HK-2 (cell line): ENCODE results near the gene CISD1.
"Not testable (repeated sequence)": the region's sequence is repeated elsewhere in the genome, so short reads cannot be mapped to it uniquely, and the experiment has no call there.

Source experiments
- DNase-seq: peaks from one replicate; pipeline ENCODE4 v3.0.0-alpha.2; 2018; ENCODE audit not compliant: unreplicated experiment

CISD1 gene

DNA sequence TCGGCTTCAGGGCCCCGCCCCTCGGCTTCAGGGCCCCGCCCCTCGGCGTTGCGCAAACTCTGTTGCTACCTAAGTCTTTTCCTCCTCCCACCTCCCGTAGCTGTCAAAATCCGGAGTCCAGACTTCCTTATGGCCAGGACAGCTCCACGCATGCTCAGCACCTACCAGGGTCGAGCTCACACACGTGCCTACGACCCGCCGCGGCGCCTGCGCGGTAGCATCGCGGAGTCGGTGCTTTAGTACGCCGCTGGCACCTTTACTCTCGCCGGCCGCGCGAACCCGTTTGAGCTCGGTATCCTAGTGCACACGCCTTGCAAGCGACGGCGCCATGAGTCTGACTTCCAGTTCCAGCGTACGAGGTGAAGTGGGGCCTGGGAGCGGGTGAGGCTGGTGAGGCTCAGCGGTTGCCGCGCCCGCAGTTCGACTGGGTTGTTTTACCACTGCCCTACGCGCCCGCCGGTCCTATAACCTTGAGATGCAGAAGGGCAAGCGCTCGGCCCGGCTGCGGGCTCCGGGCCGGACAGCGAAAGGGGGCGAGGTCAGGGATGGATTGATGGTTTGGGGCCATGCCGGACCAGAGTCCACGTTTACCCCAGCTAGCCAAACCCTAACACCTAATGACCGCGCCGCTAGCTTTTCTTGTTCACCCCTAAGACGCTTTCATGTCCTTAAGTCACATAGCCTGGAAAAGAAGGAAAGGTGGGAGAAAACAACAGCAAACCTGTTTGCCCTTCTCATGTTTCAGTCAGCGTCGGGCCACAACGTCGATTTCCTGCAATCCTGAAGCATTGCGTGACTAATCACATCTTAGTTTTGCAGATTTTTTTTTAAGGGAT is at the start of gene CISD1:
Gene CISD1, plus strand, starts transcription at position 217 of the 836 bp plus-strand sequence. Its CDS starts 112 bp downstream, at position 329.
- DNase-seq = peak; percentile 98

DNA sequence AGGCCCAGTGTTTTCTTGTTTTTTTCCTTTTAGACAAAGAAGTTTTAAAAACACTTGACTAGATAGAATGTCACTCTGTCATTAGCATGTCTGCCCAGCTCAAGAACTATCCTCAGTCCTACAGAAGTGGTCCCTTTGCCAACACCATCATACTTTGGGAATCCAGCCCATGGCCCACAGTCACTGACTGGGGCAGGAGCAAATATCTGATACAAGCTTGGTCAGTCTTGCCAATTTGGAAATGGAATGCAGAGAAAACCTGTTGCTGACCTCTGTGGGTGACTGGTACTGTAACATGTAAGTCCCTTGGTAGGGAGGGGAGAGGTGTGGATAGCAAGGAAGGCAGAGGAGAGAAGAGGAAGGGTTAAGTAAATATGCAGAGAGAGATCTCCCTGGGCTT is 49.1 kb upstream of the CISD1 start:
- no peak for DNase-seq

DNA sequence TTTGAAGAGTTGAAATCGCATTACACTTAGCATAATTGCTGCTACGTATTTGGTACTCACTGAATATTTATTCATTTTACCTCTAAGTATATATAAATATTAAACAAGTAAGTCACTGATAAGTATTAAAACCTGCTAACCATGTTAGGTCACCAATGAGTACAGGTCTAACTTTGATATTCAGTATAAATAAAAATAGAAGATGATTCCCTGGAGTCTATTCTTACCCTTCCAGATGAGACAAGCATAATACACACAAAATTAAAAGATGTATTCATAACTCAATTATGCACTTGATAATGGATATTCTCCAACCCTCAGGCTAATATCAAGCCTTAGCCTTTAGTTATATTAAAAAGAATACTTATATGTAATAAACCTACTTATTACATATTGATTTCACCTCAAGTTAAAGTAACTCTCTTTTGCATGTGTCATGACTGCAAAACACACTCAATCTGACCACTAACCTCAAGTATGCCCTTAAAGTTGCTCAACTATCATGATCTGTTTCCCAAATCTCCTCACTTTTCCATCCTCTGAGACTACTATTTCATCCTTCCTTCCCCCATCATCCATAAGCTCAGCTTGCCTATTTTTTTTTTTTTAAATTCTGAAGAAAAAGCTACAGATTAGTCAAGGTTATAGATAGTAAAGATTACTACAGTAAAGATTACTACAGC is 48.1 kb upstream of the CISD1 start:
- no peak for DNase-seq

DNA sequence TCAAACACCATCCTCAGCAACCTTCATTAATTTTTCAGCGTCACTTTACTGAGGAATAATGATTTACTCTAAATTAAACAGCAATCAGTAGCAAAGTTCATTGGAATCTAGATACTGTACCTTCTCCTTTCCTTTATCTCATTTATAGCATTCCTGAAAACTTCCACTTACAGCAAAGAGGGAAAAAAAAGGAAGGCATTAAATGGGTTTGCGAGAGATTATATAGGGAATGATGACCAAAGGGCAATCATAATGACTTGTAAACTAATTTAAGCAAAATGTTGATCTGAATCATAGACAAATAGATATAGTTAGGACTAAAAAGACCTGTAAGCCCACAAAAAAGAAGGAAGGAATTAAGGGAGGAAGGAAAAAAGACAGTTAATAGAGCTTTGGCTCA is 43.3 kb upstream of the CISD1 start:
- no peak for DNase-seq

DNA sequence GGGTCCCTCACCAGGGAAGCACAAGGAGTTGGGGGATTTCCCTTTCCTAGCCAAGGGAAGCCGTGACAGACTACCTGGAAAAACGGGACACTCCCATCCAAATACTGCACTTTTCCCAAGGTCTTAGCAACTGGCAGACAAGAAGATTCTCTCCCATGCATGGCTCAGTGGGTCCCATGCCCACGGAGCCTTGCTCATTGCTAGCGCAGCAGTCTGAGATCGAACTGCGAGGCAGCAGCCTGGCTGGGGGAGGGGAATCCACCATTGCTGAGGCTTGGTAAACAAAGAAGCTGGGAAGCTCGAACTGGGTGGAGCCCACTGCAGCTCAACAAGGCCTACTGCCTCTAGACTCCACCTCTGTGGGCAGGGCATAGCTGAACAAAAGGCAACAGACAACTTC is 39.1 kb upstream of the CISD1 start:
- DNase-seq = not testable (repeated sequence)

DNA sequence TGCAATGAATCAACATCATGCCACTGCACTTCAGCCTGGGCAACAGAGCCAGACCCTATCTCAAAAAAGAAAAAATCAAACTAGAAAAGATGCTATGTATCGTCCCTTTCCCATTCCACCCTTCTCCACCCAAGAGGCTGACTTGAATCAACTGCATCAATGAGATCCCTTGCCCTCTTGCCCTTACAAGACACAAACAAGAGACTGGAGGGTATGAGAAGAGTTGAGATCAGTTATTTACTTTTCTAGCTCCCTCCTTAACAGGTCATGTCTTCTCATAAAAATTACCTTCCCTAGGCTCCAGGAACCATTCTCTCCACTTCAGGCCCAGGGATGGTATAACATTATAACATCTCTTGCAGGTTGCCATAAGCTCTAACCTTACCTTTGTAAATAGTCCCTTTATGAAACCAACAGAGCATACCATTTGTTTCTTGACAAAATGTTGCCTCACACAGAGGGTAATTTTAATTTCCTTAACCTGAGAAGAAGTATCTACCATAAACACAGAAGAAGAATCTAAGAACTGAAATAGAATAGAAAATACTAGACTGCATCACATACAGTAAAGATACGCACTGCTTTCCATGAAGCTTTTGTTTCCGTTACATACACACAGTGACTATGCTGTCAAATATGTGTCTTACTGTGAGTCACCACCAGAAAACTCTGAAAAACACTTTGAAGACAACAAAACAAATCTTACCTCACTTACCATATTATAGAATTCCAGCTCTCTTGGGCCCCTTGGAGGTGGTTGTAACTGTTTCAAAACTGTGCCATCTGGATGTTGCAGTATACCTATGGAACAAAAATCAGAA is 31.7 kb upstream of the CISD1 start:
- no peak for DNase-seq

DNA sequence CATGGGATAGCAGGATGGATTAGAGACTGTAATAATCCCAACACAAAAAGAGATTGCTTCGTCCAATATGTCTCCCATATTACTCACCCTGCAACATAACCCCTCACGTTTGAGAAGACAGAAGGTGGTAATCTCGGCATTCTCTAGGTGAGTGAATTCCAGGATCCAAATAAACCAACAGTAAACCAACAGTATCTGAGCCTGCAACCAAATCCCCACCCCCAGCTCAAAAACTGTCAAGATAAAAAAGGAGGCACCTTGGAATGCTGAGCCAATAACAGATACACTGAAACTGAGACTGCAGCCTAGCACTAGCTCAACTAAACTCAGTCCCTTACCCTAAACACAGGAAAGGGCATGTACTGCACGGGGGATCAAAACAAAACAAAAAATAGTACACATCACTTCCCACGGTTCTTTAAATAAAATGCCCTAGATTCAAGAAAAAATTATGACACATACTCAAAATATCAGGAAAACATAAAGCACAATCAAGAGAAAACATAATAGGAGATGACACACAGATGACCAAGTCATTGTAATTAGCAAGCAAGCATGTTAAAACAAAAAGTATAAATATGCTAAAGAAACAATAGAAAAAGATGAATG is 29.3 kb upstream of the CISD1 start:
- no peak for DNase-seq

DNA sequence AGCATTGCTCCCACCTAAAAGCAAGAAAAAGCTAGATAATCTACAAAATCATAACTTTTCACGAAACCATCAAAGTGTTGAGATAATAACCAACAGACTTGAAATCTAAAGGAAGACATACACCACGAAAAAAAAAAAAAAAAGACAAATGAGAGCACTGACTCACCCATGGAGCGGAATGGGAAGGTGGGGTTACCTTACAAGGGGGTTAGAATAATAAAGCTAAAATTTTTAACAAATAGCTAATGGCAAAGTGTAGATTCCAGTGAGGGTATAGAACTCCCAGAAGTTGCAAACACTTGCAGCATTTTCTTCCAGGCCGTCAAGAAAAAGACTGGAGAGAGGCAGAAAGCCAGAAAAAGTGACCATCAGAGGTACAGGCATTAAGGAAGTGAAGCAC is 28.4 kb upstream of the CISD1 start:
- no peak for DNase-seq

DNA sequence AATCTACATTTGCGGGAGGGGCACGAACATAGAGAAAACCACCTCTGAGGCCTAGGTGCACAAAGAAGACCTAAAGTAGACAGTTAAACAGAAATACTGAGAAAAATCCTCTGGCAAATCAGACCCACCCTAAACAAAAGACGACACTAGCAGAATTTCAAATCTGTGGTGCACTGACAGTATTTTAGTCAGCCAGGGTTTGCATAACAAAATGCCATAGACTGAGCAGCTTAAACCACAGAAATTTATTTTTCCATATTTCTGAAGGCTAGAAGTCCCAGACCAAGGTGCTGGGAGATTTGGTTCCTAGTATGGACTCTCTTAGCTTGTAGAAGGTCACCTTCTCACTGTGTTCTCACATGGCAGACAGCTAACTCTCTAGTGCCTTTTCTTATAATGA is 27.6 kb upstream of the CISD1 start:
- DNase-seq = no peak

DNA sequence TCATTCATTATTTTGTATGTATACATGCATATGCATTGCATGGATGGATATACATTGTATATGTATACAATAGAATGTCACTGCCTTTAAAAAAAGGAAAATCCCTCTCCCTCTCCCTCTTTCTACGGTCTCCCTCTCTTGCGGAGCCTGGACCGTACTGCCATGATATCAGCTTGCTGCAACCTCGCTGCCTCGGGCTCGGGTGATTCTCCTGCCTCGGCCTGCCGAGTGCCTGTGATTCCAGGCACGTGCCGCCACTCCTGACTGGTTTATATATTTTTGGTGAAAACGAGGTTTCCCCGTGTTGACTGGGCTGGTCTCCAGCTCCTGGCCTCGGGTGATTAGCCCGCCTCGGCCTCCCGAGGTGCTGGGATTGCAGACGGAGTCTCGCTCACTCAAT is 25.7 kb upstream of the CISD1 start:
- no peak for DNase-seq

DNA sequence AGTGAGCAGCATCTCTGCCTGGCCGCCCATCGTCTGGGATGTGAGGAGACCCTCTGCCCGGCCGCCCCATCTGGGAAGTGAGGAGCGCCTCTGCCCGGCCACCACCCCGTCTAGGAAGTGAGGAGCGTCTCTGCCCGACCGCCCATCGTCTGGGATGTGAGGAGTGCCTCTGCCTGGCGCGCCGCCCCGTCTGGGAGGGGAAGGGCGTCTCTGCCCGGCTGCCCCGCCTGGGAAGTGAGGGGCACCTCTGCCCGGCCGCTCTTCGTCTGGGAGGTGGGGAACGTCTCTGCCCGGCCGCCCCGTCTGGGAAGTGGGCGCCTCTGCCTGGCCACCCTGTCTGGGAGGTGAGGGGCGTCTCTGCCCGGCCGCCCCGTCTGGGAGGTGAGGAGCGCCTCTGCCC is 25.2 kb upstream of the CISD1 start:
- DNase-seq = not testable (repeated sequence)

DNA sequence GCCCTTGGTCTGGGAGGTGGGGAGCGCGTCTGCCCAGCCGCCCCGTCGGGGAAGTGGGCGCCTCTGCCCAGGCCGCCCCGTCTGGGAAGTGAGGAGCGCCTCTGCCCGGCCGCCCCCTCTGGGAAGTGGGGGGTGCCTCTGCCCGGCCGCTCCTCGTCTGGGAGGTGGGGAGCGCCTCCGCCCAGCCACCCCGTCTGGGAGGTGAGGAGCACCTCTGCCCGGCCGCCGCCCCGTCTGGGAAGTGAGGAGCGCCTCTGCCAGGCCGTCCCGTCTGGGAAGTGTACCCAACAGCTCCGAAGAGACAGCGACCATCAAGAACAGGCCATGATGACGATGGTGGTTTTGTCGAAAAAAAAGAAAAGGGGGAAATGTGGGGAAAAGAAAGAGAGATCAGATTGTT is 24.7 kb upstream of the CISD1 start:
- DNase-seq = not testable (repeated sequence)

DNA sequence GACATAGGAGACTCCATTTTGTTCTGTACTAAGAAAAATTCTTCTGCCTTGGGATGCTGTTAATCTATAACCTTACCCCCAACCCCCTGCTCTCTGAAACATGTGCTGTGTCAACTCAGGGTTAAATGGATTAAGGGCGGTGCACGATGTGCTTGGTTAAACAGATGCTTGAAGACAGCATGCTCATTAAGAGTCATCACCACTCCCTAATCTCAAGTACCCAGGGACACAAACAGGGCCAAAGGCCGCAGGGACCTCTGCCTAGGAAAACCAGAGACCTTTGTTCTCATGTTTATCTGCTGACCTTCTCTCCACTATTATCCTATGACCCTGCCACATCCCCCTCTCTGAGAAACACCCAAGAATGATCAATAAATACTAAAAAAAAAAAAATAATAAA is 24.3 kb upstream of the CISD1 start:
- not testable (repeated sequence) for DNase-seq

DNA sequence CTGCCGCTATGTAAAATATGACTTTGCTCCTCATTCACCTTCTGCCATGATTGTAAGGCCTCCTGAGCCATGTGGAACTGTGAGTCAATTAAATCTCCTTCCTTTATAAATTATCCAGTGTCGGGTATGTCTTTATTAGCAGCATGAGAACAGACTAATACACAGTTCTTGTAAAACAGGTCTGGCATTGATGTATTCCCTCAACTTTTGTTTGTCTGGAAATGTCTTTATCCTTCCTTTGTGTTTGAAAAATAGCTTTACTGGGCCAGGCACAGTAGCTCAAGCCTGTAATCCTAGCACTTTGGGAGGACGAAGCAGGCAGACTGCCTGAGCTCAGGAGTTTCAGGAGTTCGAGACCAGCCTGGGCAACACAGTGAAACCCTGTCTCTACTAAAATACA is 15.8 kb upstream of the CISD1 start:
- DNase-seq = no peak

DNA sequence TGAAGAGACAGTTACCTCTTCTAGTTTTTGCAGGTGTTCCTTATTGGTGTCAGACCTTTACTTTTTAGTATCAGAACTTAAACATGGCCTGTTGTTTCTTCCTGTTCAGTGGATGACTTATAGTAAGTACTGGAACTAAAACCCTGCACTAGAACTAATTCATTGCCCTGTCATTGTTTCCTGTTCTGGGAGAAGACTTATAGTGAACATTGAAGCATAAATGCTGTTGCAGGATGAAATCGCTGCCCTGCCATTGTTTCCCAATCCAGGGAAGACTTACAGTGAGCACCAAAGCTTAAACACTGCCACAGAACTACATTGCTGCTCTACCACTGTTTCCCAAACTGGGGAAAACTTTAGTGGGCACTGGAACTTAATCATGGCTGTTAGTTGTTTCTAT is 14.3 kb upstream of the CISD1 start:
- no peak for DNase-seq

DNA sequence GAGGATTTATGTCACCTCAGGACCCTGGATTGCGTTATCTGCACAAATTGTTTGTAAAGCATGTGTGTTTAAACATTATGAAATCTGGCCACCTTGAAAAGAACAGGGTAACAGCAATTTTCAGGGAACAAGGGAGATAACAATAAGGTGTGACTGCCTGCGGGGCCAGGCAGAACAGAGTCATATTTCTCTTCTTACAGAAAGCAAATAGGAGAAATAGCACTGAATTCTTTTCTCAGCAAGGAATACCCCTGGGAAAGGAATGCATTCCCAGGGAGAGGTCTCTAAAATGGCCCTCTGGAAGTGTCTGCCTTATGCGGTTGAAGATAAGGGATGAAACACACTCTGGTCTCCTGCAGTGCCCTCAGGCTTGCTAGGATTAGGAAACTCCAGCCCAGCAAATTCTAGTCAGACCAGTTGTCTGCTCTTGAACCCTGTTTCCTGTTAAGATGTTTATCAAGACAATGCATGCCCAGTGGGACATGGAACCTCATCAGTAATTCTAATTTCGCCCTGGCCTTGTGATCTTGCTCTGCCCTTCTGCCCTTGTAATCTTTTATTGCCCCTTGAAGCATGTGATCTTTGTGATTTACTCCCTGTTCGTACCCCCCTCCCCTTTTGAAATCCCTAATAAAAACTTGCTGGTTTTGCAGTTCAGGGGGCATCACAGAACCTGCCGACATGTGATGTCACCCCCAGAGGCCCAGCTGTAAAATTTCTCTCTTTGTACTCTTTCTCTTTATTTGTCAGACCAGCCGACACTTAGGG is 12.8 kb upstream of the CISD1 start:
- DNase-seq = not testable (repeated sequence)

DNA sequence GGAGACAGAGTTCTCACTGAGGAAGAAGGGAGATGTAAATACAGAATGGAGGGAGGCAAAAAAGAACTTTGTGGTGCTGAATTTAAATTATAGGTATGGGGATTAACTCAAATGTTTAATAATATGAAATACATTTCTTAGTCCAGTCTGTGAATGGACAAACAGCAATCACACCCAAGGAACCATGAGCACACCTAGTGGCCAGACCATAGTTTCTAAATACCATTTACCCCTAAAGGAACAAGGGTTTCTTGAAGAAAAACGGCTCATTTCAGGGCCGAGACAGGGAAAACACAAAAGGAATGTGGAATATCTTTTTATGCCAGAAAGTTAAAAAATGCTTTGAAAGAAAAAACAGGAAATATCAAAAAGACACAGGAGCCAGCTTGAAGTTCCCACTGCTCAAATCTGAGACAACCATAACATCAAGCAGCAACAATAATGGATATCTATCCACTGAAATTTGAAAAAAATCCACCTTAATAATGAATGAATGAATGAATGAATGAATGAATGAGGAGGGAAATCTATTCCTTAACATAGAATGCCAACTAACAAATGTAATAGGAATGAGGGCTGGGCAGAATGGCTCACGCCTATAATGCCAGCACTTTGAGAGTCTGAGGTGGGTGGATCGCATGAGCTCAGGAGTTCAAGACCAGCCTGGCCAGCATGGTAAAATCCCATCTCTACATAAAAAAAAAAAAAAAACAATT is 9.8 kb upstream of the CISD1 start:
- DNase-seq = no peak

DNA sequence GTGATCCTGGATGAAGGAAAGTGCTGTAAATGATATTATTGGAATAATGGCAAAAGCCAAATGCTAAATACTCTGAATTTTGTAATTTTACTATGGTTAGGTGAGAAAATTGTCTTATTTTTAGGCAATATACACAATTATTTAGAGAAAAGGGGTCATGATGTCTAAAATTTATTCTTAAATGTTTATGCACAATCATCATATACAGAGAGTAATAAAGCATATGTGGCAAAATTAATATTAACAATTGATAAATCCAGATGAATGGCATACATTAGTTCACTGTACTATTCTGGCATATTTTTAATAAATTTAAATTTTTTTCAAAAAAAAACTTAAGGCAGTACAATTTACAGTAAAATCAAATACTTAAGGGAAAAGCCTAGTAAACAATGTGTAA is 8.6 kb upstream of the CISD1 start:
- no peak for DNase-seq

DNA sequence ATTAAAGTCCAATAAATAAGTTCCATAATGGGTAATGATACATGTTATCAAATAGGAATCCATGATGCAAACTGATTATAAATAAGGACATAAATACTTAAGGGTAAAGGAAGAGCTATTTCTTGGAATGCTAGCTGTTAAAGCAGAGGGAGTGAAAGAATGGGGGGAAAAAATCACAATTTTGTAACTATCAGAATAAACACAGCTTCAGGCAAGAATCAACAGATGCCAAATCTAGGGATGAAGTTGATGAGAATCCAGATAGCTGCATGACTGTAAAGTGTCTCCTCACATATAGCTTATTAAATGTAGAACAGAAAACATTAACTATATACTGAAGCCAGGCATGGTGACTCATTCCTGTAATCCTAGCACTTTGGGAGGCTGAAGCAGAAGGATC is 6.2 kb upstream of the CISD1 start:
- DNase-seq = no peak

DNA sequence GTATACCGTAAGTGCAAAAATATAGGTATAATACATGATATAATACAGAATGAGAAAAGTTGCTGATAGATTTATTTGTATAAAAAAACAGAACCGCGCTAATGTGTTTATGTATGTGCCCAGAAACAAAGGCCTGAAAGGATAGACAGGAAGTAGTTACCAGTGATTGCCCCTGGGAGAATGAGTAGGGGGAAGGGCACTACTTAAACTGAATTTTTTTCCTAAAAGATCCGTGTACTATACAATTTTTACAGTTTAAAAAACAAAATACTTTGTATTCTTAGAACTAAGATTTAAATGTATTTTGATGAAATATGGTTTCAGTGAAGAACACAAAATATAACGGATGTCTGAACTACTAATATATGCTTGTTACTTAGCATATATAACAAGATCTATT is 4.2 kb upstream of the CISD1 start:
- DNase-seq = no peak

DNA sequence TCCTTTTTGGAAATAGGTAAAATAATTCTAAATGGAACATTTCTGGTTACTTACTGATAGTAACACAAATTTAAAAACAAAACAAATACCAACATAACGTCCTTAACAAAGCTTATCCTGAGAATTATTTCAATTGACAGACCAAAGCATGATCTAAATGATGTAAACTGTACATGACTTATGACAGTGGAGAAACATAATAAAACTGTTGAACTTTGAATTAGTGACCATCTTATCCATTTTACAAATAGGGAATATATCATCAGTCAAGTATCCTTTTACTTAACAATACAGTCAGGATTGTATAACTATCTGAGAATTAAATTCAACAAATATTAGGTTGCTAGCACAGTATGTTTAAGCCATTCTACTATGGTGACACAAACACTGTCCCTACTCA is 3.7 kb upstream of the CISD1 start:
- no peak for DNase-seq
